Colon (tissue), 2 donors: ENCODE measurements around the gene PNMA3.
"Not testable (repeated sequence)": the region's sequence is repeated elsewhere in the genome, so short reads cannot be mapped to it uniquely, and the experiment has no call there.

ENCODE experiments used
- FAIRE-seq: peaks from 2 replicates; lab custom pipeline; 2012; peaks lifted over from hg19 to GRCh38; lab: Jason Lieb, UNC
- donor health status: control.
- donor health status: control.

PNMA3 gene

DNA sequence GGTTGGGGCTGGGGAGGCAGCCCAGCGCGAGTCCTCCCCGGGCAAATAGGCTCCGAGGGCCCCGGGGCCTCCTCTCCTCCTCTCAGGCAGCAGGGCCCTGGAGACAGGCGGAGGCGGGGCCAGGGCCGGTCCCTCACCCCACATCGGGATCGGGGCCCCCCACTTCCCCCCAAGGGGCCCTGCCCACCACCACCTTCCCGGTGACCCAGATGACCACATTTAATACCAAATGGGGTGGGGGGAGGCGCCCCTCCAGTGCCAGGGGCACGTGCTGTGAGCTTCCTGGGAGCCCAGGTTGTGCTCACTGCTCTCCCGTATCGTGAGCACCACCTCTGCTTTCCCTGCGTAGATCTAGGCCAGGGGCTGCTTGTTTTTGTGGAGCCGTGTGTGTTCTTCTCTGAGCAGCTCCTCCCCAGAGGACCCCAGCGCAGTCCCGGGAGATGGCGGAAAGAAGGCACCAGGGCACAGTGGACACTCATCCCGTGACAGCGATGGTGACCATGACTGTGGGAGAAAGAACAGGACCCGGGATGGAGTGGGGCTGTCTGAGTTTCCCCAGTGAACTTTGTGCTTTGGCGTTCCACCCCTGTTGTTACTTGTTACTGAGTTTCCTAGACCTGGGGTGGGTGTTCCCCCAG lies 18.1 kb downstream of the PNMA3 start:
- FAIRE-seq: no peak

DNA sequence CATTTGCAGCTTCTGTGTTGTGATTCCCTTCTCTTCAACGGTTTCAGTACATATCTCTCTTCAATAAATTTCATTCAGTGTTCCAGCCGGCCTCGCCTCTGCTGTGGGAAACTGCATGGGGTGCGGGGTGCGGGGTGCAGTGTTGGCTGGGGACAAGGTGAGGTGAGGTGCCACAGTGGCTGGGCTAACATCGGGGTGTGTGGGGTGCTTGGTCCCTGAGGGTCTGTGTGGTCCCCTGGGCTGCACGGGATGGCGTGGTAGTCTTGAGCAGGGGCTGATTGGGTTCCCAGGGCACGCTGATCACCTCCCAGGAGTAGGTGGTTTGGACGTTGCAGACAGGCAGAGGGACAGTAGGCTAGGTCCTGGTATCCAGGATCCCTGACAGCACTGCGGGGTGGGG lies 18.7 kb downstream of the PNMA3 start:
- no peak for FAIRE-seq

DNA sequence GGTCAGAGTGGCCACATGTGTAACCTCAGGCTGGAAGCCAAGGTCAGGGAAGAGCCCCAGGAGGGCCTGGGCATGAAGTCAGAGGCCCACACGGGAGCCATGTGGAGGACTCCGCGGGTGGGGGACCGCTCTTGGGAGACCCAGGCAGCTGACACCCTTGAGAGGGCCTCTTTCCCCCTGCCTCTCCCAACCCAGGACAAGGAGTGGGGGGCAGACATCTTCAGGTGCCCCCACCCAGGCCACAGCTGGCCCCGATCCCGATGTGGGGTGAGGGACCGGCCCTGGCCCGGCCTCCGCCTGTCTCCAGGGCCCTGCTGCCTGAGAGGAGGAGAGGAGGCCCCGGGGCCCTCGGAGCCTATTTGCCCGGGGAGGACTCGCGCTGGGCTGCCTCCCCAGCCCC lies 19.1 kb downstream of the PNMA3 start:
- FAIRE-seq: no peak

DNA sequence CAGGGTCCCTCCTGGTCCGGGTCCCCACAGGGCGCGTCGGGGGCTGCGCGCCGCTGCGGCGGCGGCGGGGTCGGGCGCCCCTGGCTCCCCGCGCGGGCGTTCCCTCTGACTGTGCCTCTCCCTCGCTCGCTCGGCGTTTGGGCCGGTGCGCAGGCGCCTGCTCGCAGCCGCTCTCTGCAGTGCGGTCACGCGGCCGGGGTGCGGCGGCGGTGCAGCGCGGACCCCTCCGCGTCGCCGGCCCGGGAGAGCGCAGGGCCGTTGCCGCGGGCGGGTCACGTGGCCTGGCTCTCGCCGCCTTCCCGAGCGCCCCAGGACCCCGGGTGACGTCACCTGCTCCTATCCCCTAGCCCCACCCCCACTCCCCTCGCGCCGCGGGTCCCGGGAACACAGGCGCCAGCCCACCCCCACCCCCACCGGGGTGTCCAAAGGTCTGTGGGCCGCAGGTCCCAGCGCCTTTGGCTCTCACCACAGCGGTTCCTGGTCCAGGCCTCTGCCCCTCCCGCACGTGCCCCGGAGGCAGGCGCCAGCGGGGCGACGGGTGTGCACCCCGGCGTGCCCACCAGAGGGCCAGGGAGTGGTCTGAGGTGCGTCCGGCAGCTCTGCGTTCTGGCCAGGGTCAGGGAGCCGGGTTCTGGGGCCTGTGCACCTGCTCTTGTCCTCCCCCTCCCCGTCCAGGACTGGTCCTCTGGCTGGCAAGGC lies 21.3 kb downstream of the PNMA3 start:
- not testable (repeated sequence) for FAIRE-seq

DNA sequence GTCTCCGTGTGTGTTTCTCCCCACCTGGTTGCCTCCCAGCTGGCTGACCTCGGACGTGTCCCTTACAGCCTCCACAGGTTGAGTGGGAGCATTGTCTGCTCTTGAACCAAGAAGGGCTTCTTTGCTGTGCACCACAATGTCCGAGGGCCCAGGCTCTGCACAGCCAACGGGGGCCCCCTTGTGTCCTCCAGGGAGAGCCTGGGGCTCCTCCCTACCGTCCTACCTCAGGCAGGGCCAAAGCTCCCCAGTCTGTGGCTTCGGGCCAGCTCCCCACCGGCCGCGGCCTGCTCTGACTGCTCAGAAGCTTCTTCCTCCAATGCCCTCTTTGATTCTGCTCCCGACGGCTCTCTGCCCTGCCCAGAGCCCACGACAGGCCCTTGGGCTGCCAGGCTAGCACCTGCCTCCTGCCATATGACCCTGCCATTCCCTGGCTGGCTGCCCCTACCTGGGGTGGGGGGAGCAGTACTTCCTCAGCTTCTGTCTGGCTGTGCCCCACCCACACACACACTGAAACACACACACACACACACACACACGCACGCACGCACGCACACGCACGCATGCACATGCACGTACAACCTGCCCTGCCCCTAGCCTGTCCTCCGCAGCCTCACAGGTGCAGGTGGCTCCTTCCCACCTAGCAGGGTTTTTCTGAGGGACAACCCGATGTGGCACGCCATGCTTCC lies 27.1 kb downstream of the PNMA3 start:
- FAIRE-seq: not testable (repeated sequence)

DNA sequence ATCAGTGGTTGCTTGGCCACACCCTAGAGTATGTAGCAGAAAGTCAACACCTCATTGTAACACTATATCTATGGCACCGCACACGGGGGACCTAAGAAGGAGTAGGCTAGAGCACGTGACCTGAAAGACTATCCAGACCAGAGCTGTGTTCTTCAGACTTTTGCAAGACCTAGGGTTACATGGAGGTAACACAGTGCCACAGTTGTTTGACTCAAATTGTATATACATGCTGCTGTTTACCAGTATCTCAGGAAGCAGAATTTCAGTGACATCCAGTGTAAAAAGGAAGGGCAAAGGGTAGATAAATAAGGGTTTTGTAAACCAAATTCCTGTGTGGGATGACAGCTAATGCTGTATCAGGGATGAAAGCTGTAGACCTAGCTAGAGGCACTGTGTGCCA lies 46.1 kb downstream of the PNMA3 start:
- no peak for FAIRE-seq

DNA sequence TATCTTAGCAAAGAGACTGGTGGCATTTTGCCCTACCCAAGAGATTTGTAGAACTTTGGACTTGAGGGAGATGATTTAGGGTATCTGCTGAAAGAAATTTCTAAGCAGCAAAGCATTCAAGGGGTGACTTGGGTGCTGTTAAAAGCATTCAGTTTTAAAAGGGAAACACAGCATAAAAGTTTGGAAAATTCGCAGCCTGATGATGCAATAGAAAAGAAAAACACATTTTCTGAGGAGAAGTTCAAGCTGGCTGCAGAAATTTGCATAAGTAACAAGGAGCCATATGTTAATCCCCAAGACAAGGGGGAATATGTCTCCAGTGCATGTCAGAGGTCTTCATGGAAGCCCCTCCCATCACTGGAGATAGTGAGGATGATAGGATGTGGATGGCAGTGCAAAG lies 48.7 kb downstream of the PNMA3 start:
- FAIRE-seq: not testable (repeated sequence)

DNA sequence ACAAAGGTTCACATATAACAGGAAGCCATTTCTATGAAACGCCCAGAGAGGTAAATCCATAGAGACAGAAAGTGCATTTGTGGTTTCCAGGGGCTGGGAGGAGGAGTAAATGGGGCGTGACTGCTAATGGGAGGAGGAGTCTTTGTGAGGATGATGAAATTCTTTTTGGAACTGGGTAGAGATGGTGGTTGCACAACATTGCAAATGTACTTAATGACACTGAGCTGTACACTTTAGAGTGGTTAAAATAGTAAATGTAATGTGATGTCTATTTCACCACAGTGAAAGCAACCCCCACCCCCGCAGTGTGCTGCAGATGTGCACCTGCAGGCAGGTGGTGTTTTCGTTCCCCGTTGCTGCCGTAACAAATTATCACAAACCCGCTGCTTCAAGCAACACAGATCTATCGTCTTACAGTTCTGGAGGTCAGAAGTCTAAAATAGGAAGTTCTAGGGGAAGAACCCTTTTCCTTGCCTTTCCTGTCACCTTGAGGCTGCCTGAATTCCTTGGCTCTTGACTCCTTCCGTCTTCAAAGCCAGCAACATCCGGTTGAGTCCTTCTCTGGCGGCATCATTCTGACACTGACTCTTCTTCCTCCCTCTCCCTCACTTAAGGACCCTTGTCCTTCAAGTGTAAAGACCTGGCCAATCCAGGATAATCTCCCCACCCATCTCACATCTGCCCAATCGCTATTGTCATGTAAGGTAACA lies 50.0 kb downstream of the PNMA3 start:
- peak; percentile 5 for FAIRE-seq
